Measurements from ENCODE around the gene WWP2. TPM values are rescaled to one million over a fixed set of nuclear protein-coding genes. Genes with fewer than 3 reads are reported as not detected.
"Not testable (repeated sequence)": the region's sequence is repeated elsewhere in the genome, so short reads cannot be mapped to it uniquely, and the experiment has no call there.

The WWP2 gene
- polyA plus RNA-seq, 3 donors: 29.6 to 54.4 (median 46.0) TPM

DNA sequence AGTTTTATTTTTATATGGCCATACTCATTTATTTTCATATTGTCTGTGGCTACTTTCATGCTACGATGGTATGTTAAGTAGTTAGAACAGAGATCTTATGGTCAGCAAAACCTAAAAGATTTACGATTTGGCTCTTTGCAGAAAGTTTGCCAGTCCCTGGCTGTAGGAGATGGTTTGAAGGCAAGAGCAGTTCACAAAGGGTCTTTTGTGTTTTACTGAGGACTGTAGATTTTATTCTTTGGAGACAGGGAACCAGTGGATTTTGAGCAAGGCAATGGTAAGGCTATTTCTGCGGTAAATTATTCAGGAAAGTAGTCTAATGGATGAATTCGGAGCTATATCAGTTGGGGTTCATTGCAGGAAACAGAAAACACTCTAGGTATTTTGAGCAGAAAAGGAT lies 90.7 kb downstream of the WWP2 start:
- TF ChIP-seq, protein P1, sequence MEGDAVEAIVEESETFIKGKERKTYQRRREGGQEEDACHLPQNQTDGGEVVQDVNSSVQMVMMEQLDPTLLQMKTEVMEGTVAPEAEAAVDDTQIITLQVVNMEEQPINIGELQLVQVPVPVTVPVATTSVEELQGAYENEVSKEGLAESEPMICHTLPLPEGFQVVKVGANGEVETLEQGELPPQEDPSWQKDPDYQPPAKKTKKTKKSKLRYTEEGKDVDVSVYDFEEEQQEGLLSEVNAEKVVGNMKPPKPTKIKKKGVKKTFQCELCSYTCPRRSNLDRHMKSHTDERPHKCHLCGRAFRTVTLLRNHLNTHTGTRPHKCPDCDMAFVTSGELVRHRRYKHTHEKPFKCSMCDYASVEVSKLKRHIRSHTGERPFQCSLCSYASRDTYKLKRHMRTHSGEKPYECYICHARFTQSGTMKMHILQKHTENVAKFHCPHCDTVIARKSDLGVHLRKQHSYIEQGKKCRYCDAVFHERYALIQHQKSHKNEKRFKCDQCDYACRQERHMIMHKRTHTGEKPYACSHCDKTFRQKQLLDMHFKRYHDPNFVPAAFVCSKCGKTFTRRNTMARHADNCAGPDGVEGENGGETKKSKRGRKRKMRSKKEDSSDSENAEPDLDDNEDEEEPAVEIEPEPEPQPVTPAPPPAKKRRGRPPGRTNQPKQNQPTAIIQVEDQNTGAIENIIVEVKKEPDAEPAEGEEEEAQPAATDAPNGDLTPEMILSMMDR (IDR thresholded peaks at IDR 0.05): no peak
- peaks cover 0 to 9% of the 10 kb centered on the region in 2 donors for H3K4me1 ChIP-seq (ENCODE audit: control insufficient read depth in 1 of 2, insufficient read depth in 2 of 2, low read length in 2 of 2)
- H3K4me1 Mint-ChIP-seq: peaks cover 7% of the 10 kb centered on the region
- H3K27me3 ChIP-seq (ENCODE audit: control insufficient read depth in 2 of 2, insufficient read depth in 2 of 2, low read length in 2 of 2): no peaks in the 10 kb centered on the region
- no peak overlapping the region for H2AFZ ChIP-seq (ENCODE audit: insufficient read depth, low read depth, low read length, poor library complexity, severe bottlenecking)
- H3K27me3 Mint-ChIP-seq (ENCODE audit: low read depth in 3 of 3): no peaks in the 10 kb centered on the region
- no peak for DNase-seq
- peaks cover 22 to 78% of the 10 kb centered on the region in 2 donors for H3K36me3 ChIP-seq (replicated peaks in 1 of 2; ENCODE audit: control insufficient read depth in 1 of 2, insufficient read depth in 2 of 2, low read length in 2 of 2)
- peaks cover 10% of the 10 kb centered on the region for H3K79me2 ChIP-seq (ENCODE audit: insufficient read depth, low read length)
- H3K27ac ChIP-seq (ENCODE audit: low read depth in 1 of 2, low read length in 2 of 2): no peak overlapping the region
- H3K36me3 Mint-ChIP-seq: peaks cover 53 to 77% of the 10 kb centered on the region in 2 donors
- no peaks in the 10 kb centered on the region for H3K9me3 Mint-ChIP-seq
- H3K9ac ChIP-seq (ENCODE audit: insufficient read depth, low read length, poor library complexity, severe bottlenecking): no peak overlapping the region
- H3K4me2 ChIP-seq (replicated peaks; ENCODE audit: extremely low read depth, low read length, poor library complexity, severe bottlenecking): no peak overlapping the region
- 80% methylated on average over 4 of the region's 4 CpGs for WGBS (ENCODE audit: insufficient coverage)
- H3K4me3 ChIP-seq (replicated peaks in 1 of 3; ENCODE audit: low read depth in 2 of 3, low read length in 3 of 3): no peak overlapping the region
- H3K27ac Mint-ChIP-seq: no peak overlapping the region
- intact Hi-C loops (cut with micrococcal nuclease): no loop called here
- no peaks in the 10 kb centered on the region for H3K9me3 ChIP-seq (replicated peaks in 1 of 2; ENCODE audit: control insufficient read depth in 1 of 2, insufficient read depth in 1 of 2, low read length in 2 of 2)
- H3K4me3 Mint-ChIP-seq: no peak overlapping the region
- H4K20me1 ChIP-seq (ENCODE audit: insufficient read depth, low read length): peaks cover 86% of the 10 kb centered on the region

DNA sequence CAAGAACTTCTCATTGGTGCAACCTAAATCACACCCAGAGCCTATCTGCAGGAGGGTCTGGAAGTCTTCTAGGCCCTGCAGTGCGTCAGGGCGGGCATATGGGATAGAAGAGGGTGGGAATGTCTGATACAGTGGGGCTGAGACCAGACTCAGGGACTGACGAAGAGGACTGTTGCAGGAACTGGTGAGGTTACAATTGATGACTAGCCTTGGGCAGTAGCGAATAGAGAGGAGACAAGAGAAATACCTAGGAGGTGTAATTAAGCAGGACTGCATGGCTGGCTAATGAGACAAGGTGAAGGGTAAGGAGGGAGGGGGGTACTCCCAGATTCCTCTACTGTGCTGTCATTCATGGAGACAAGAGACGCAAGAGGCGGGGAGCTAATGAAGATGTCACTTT lies 91.3 kb downstream of the WWP2 start:
- no peak overlapping the region for H3K4me3 Mint-ChIP-seq
- peaks cover 7% of the 10 kb centered on the region for H3K4me1 Mint-ChIP-seq
- Histone ChIP-seq H3K27ac (ENCODE audit: low read depth in 1 of 2, low read length in 2 of 2) (no peak overlapping the region), H3K79me2 (ENCODE audit: insufficient read depth, low read length) (peaks cover 10% of the 10 kb centered on the region), H3K9me3 (replicated peaks in 1 of 2; ENCODE audit: control insufficient read depth in 1 of 2, insufficient read depth in 1 of 2, low read length in 2 of 2) (no peaks in the 10 kb centered on the region), H3K36me3 (replicated peaks in 1 of 2; ENCODE audit: control insufficient read depth in 1 of 2, insufficient read depth in 2 of 2, low read length in 2 of 2) (peaks cover 24 to 77% of the 10 kb centered on the region in 2 donors), H4K20me1 (ENCODE audit: insufficient read depth, low read length) (peaks cover 85% of the 10 kb centered on the region), H2AFZ (ENCODE audit: insufficient read depth, low read depth, low read length, poor library complexity, severe bottlenecking) (no peak overlapping the region), H3K4me3 (replicated peaks in 1 of 3; ENCODE audit: low read depth in 2 of 3, low read length in 3 of 3) (no peak overlapping the region), H3K4me1 (ENCODE audit: control insufficient read depth in 1 of 2, insufficient read depth in 2 of 2, low read length in 2 of 2) (peaks cover 0 to 9% of the 10 kb centered on the region in 2 donors), H3K9ac (ENCODE audit: insufficient read depth, low read length, poor library complexity, severe bottlenecking) (no peak overlapping the region), H3K27me3 (ENCODE audit: control insufficient read depth in 2 of 2, insufficient read depth in 2 of 2, low read length in 2 of 2) (no peaks in the 10 kb centered on the region), H3K4me2 (replicated peaks; ENCODE audit: extremely low read depth, low read length, poor library complexity, severe bottlenecking) (no peak overlapping the region)
- WGBS (ENCODE audit: insufficient coverage): 100% methylated on average over 4 of the region's 6 CpGs
- no peak overlapping the region for H3K27ac Mint-ChIP-seq
- TF ChIP-seq, protein P1 (IDR thresholded peaks at IDR 0.05): no peak
- H3K9me3 Mint-ChIP-seq: no peaks in the 10 kb centered on the region
- intact Hi-C loops (cut with micrococcal nuclease): no loop called here
- no peak for DNase-seq
- peaks cover 54 to 78% of the 10 kb centered on the region in 2 donors for H3K36me3 Mint-ChIP-seq
- H3K27me3 Mint-ChIP-seq (ENCODE audit: low read depth in 3 of 3): no peaks in the 10 kb centered on the region

DNA sequence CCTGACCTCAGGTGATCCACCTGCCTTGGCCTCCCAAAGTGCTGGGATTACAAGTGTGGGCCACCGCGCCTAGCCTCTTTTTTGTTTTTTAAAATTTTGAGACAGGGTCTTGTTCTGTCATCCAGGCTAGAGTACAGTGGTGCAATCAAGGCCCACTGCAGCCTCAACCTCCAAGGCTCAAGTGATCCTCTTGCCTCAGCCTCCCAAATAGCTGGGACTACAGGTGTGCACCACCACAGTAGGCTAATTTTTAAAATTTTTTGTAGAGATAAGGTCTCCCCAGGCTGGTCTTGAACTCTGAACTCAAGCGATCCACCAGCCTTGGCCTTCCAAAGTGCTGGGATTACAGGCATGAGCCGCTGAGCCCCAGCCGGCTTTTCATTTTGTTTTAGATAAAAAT lies 92.6 kb downstream of the WWP2 start:
- Mint-ChIP-seq H3K27ac (peak overlapping the region in 1 of 7 donors; percentile 44), H3K36me3 (peaks cover 54 to 83% of the 10 kb centered on the region in 2 donors)
- H3K27me3 Mint-ChIP-seq (ENCODE audit: low read depth in 3 of 3); H3K4me3 ChIP-seq (replicated peaks in 1 of 3; ENCODE audit: low read depth in 2 of 3, low read length in 3 of 3); H3K4me1 ChIP-seq (ENCODE audit: control insufficient read depth in 1 of 2, insufficient read depth in 2 of 2, low read length in 2 of 2); H3K27me3 ChIP-seq (ENCODE audit: control insufficient read depth in 2 of 2, insufficient read depth in 2 of 2, low read length in 2 of 2); H2AFZ ChIP-seq (ENCODE audit: insufficient read depth, low read depth, low read length, poor library complexity, severe bottlenecking); H3K4me1 Mint-ChIP-seq; H3K9me3 Mint-ChIP-seq; H3K4me2 ChIP-seq (replicated peaks; ENCODE audit: extremely low read depth, low read length, poor library complexity, severe bottlenecking); H3K4me3 Mint-ChIP-seq; H3K27ac ChIP-seq (ENCODE audit: low read depth in 1 of 2, low read length in 2 of 2); H3K9ac ChIP-seq (ENCODE audit: insufficient read depth, low read length, poor library complexity, severe bottlenecking); DNase-seq; H3K9me3 ChIP-seq (replicated peaks in 1 of 2; ENCODE audit: control insufficient read depth in 1 of 2, insufficient read depth in 1 of 2, low read length in 2 of 2); intact Hi-C loops (cut with micrococcal nuclease): not testable (repeated sequence)
- Histone ChIP-seq H3K79me2 (ENCODE audit: insufficient read depth, low read length) (peaks cover 10% of the 10 kb centered on the region), H4K20me1 (ENCODE audit: insufficient read depth, low read length) (peaks cover 72% of the 10 kb centered on the region), H3K36me3 (replicated peaks in 1 of 2; ENCODE audit: control insufficient read depth in 1 of 2, insufficient read depth in 2 of 2, low read length in 2 of 2) (peaks cover 31 to 76% of the 10 kb centered on the region in 2 donors)
- no CpG with 5 or more reads among the region's 5 CpGs for WGBS (ENCODE audit: insufficient coverage)
